PC-3 (cell line): Measurements from ENCODE around the gene EYS. TPM values are rescaled to one million over a fixed set of nuclear protein-coding genes. Genes with fewer than 3 reads are reported as not detected.
"Not testable (repeated sequence)": the region's sequence is repeated elsewhere in the genome, so short reads cannot be mapped to it uniquely, and the experiment has no call there.

Experiments used
- ATAC-seq: fragments of 200-7000 bp; cut with Tn5 transposase; 2 replicates; pipeline ENCODE4 v1.9.1; 2020; ENCODE audit warnings: mild to moderate bottlenecking, moderate library complexity
- BruUV-seq: library from RNA; stranded (reverse); fragments of 400-500 nt; replicated peaks from 2 replicates; lab custom pipeline; 2021; lab: Mats Ljungman, UMichigan
- CTCF ChIA-PET: fragments of 300-600 bp; sonication (Branson Sonifier 250); formaldehyde crosslinking; loops from one replicate; lab custom pipeline; 2022; ENCODE audit warnings: antibody characterized with exemption; lab: Charles Lee
- POLR2A ChIA-PET: fragments of 300-600 bp; sonication (Branson Sonifier 250); formaldehyde crosslinking; loops from one replicate; lab custom pipeline; 2022; ENCODE audit warnings: antibody characterized with exemption; ENCODE audit not compliant: unreplicated experiment; lab: Charles Lee
- DNase-seq: peaks from one replicate; pipeline ENCODE4 v3.0.0-alpha.2; 2015
- H2AFZ ChIP-seq: fragments of 300-600 bp; sonication (generic); 2 replicates; pipeline ENCODE4 v1.6.0; 2016; ENCODE audit warnings: antibody characterized with exemption, low read length
- H3F3A ChIP-seq: fragments of 300-600 bp; sonication (generic); one replicate; pipeline ENCODE4 v1.6.0; 2017; ENCODE audit warnings: antibody characterized with exemption, low read length, control low read depth, mild to moderate bottlenecking; ENCODE audit not compliant: unreplicated experiment
- H3K27ac ChIP-seq: fragments of 300-600 bp; sonication (generic); 2 replicates; pipeline ENCODE4 v1.5.1; 2016; ENCODE audit warnings: mild to moderate bottlenecking, low read length
- H3K27me3 ChIP-seq: fragments of 300-600 bp; sonication (generic); 2 replicates; pipeline ENCODE4 v1.6.1; 2016; ENCODE audit warnings: low read length, mixed read lengths
- H3K36me3 ChIP-seq: fragments of 300-600 bp; sonication (generic); 2 replicates; pipeline ENCODE4 v1.6.1; 2016; ENCODE audit warnings: low read depth, mixed run types, low read length, mixed read lengths
- H3K4me1 ChIP-seq: fragments of 300-600 bp; sonication (generic); 2 replicates; pipeline ENCODE4 v1.5.1; 2016; ENCODE audit warnings: low read length; ENCODE audit not compliant: insufficient read depth
- H3K4me2 ChIP-seq: fragments of 300-600 bp; sonication (generic); 2 replicates; pipeline ENCODE4 v1.6.0; 2016; ENCODE audit warnings: low read length
- H3K4me3 ChIP-seq: fragments of 300-600 bp; sonication (generic); 2 replicates; pipeline ENCODE4 v1.5.1; 2016; ENCODE audit warnings: mild to moderate bottlenecking, low read length, mixed read lengths
- H3K79me2 ChIP-seq: fragments of 300-600 bp; sonication (generic); 2 replicates; pipeline ENCODE4 v1.6.1; 2017; ENCODE audit warnings: low read length, mixed read lengths
- H3K9ac ChIP-seq: fragments of 300-600 bp; sonication (generic); 2 replicates; pipeline ENCODE4 v1.6.0; 2016; ENCODE audit warnings: mild to moderate bottlenecking, low read length
- H3K9me2 ChIP-seq: fragments of 300-600 bp; sonication (generic); replicated peaks from 2 replicates; pipeline ENCODE4 v1.6.1; 2016; ENCODE audit warnings: mixed run types, low read length, mixed read lengths
- H3K9me3 ChIP-seq: fragments of 300-600 bp; sonication (generic); 2 replicates; pipeline ENCODE4 v1.6.1; 2016; ENCODE audit warnings: low read length, mixed read lengths
- H4K20me1 ChIP-seq: fragments of 300-600 bp; sonication (generic); 2 replicates; pipeline ENCODE4 v1.6.1; 2016; ENCODE audit warnings: low read length, mixed read lengths
- EZH2 ChIP-seq: fragments of 300-600 bp; sonication (generic); IDR thresholded peaks from one replicate; pipeline ENCODE4 v1.6.1; 2017; ENCODE audit warnings: antibody characterized with exemption, mild to moderate bottlenecking, low read length; ENCODE audit not compliant: unreplicated experiment
- EZH2phosphoT487 ChIP-seq: fragments of 300-600 bp; sonication (generic); IDR thresholded peaks from 2 replicates; pipeline ENCODE4 v1.6.1; 2018; ENCODE audit warnings: mild to moderate bottlenecking, antibody characterized with exemption, low read length, borderline replicate concordance
- intact Hi-C: fragments of 100-400 bp; cut with micrococcal nuclease; formaldehyde crosslinking; loops from 2 replicates; pipeline ENCODE4 v1.9.0; 2023
- total RNA-seq: library from RNA; depleted of rRNA; stranded (reverse); fragments of >200 nt; gene quantifications from 2 replicates; pipeline ENCODE4 v1.2.3, GENCODE V29; 2014
- TF ChIP-seq, protein P1 (sequence below): fragments of 300-600 bp; sonication (generic); conservative IDR thresholded peaks from 2 replicates; pipeline ENCODE4 v1.5.1; 2017; ENCODE audit warnings: antibody characterized with exemption, low read depth, mild to moderate bottlenecking, low read length

Gene EYS
- total RNA-seq, 1 experiment from 2014 or later: 0.07 TPM

DNA sequence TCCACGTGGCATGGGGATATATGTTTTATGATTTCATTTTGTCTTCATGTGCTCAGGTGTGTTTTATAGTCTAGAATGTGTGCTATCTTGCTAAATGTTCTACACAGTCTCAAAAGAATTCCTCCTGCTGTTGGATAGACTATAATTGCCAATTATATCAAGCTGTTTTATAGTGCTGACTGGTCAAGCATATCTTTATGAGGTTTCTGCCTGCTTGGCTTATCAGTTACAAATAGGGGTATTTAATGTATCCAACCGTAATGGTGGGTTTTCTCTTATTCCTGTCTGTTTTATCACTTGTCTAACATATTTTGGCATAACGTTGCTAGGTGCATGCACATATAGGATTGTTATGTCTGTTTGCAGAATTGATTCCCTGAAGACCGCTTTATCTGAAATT is 201.3 kb downstream of the EYS start:
- H3K27ac ChIP-seq: no peak overlapping the region
- H3K9me2 ChIP-seq: no peaks in the 10 kb centered on the region
- ATAC-seq (no peak), DNase-seq (no peak)
- ChIA-PET POLR2A (no interaction called here), CTCF (no interaction called here)
- H3K9ac ChIP-seq: no peak overlapping the region
- no peaks in the 10 kb centered on the region for H3K9me3 ChIP-seq
- intact Hi-C loops: no loop called here
- H3K79me2 ChIP-seq: no peaks in the 10 kb centered on the region
- no TSS peak for BruUV-seq
- no peak for TF ChIP-seq EZH2phosphoT487
- TF ChIP-seq, protein P1, sequence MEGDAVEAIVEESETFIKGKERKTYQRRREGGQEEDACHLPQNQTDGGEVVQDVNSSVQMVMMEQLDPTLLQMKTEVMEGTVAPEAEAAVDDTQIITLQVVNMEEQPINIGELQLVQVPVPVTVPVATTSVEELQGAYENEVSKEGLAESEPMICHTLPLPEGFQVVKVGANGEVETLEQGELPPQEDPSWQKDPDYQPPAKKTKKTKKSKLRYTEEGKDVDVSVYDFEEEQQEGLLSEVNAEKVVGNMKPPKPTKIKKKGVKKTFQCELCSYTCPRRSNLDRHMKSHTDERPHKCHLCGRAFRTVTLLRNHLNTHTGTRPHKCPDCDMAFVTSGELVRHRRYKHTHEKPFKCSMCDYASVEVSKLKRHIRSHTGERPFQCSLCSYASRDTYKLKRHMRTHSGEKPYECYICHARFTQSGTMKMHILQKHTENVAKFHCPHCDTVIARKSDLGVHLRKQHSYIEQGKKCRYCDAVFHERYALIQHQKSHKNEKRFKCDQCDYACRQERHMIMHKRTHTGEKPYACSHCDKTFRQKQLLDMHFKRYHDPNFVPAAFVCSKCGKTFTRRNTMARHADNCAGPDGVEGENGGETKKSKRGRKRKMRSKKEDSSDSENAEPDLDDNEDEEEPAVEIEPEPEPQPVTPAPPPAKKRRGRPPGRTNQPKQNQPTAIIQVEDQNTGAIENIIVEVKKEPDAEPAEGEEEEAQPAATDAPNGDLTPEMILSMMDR: no peak
- no peak for TF ChIP-seq EZH2
- H3K36me3 ChIP-seq: no peaks in the 10 kb centered on the region
- H3F3A ChIP-seq: no peaks in the 10 kb centered on the region
- H2AFZ ChIP-seq: 0 out of 2 replicates have a peak overlapping the region, but pooled peaks have one; percentile 22
- H3K4me2 ChIP-seq: no peak overlapping the region
- no peaks in the 10 kb centered on the region for H4K20me1 ChIP-seq
- no peaks in the 10 kb centered on the region for H3K4me1 ChIP-seq
- no peaks in the 10 kb centered on the region for H3K27me3 ChIP-seq
- H3K4me3 ChIP-seq: no peak overlapping the region

DNA sequence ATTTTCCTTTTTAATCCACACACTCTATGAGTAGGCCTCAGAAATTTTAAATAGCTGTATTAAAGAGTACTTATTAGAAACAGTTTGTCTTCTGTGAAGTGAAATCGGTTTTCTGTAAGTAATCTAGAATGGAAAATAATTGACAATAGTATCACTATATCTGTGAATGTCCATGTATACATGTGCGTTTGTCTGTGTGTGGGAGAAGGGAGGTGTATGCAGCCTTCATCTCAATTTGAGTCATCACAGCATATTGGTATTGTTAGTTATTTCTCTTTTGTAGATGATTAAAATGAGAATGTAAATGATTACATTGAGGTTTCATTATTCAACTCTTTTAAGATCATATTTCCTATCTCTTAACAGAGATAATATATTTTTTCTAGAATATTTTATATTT is 206.0 kb downstream of the EYS start:
- no peaks in the 10 kb centered on the region for H3K9me3 ChIP-seq
- no peak overlapping the region for H3K27ac ChIP-seq
- H4K20me1 ChIP-seq: no peaks in the 10 kb centered on the region
- POLR2A ChIA-PET: no interaction called here
- intact Hi-C loops: no loop called here
- H2AFZ ChIP-seq: no peak overlapping the region
- no peak for DNase-seq
- H3K36me3 ChIP-seq: no peaks in the 10 kb centered on the region
- ATAC-seq: no peak
- no peak overlapping the region for H3K4me2 ChIP-seq
- no peaks in the 10 kb centered on the region for H3F3A ChIP-seq
- H3K9me2 ChIP-seq: no peaks in the 10 kb centered on the region
- H3K4me1 ChIP-seq: no peaks in the 10 kb centered on the region
- H3K9ac ChIP-seq: no peak overlapping the region
- H3K79me2 ChIP-seq: no peaks in the 10 kb centered on the region
- CTCF ChIA-PET: no interaction called here
- no peaks in the 10 kb centered on the region for H3K27me3 ChIP-seq
- no peak overlapping the region for H3K4me3 ChIP-seq
- no TSS peak for BruUV-seq
- no peak for TF ChIP-seq EZH2
- TF ChIP-seq EZH2phosphoT487: no peak
- TF ChIP-seq, protein P1: no peak

DNA sequence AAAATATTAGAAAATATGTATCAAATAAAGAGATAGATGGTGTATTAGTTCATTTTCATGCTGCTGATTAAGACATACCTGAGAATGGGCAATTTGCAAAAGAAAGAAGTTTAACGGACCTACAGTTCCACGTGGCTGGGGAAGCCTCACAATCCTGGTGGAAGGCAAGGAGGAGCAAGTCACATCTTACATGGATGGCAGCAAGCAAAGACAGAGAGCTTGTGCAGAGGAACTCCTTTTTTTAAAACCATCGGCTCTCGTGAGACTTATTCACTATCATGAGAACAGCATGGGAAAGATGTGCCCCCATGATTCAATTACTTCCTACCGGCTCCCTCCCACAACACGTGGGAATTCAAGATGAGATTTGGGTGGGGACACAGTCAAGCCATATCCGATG is 223.4 kb downstream of the EYS start:
- H3K9me3 ChIP-seq, H3K27ac ChIP-seq, H4K20me1 ChIP-seq, DNase-seq, CTCF ChIA-PET, POLR2A ChIA-PET, BruUV-seq, H3F3A ChIP-seq, H3K4me1 ChIP-seq, H3K36me3 ChIP-seq, H3K27me3 ChIP-seq, H3K4me3 ChIP-seq, H3K9ac ChIP-seq, ATAC-seq, H3K9me2 ChIP-seq, H3K4me2 ChIP-seq, H2AFZ ChIP-seq, H3K79me2 ChIP-seq, intact Hi-C loops: not testable (repeated sequence)
